ENCODE measurements around the gene TAF11L11. TPM values are rescaled to one million over a fixed set of nuclear protein-coding genes. Genes with fewer than 3 reads are reported as not detected.
"Not testable (repeated sequence)": the region's sequence is repeated elsewhere in the genome, so short reads cannot be mapped to it uniquely, and the experiment has no call there.

Gene TAF11L11
- total RNA-seq, 2 experiments from 2014 or later, result not detected

GRCh38 chr5:17649232-17649631, 45.2 kb downstream of the TAF11L11 start:
- DNase-seq, ATAC-seq, H3K4me3 Mint-ChIP-seq, H3K36me3 Mint-ChIP-seq, H3K27me3 Mint-ChIP-seq, H3K4me1 Mint-ChIP-seq, H3K27ac Mint-ChIP-seq, CTCF ChIA-PET: not testable (repeated sequence)
- peaks cover 20% of the 10 kb centered on the region for H3K9me3 Mint-ChIP-seq (ENCODE audit: low read depth)

- H3K27me3 Mint-ChIP-seq, H3K36me3 Mint-ChIP-seq, CTCF ChIA-PET, H3K4me1 Mint-ChIP-seq, H3K27ac Mint-ChIP-seq, H3K4me3 Mint-ChIP-seq, ATAC-seq, DNase-seq: not testable (repeated sequence)
- H3K9me3 Mint-ChIP-seq (ENCODE audit: low read depth), result peaks cover 18% of the 10 kb centered on the region
Observed at GRCh38 chr5:17655201-17655759, 51.3 kb downstream of the TAF11L11 start.

Other genes with a start within 250 kb of the TAF11L11 start
- not detected for gene TAF11L2, start 106.0 kb upstream of the TAF11L11 start, total RNA-seq
- not detected for gene TAF11L3, start 85.8 kb upstream of the TAF11L11 start, total RNA-seq
- not detected for gene TAF11L4, start 82.4 kb upstream of the TAF11L11 start, total RNA-seq
- not detected for gene TAF11L5, start 78.9 kb upstream of the TAF11L11 start, total RNA-seq
- gene TAF11L6, start 75.5 kb upstream of the TAF11L11 start, total RNA-seq, result not detected
- not detected for gene TAF11L7, start 18.4 kb upstream of the TAF11L11 start, total RNA-seq
- gene TAF11L8, start 13.2 kb upstream of the TAF11L11 start, total RNA-seq, result not detected
- not detected for gene TAF11L9, start 9.8 kb upstream of the TAF11L11 start, total RNA-seq
- not detected for gene TAF11L10, start 6.4 kb upstream of the TAF11L11 start, total RNA-seq
- gene TAF11L12, start 6.2 kb downstream of the TAF11L11 start, total RNA-seq, result not detected
- gene TAF11L13, start 27.9 kb downstream of the TAF11L11 start, total RNA-seq, result not detected
- gene TAF11L14, start 30.3 kb downstream of the TAF11L11 start, total RNA-seq, result not detected